HG02798 (cell line): ENCODE measurements around the gene PPP4R3A.
A peak's percentile ranks its signal among the peaks of the same experiment; 100 is the strongest.
"Not testable (repeated sequence)": the region's sequence is repeated elsewhere in the genome, so short reads cannot be mapped to it uniquely, and the experiment has no call there.

Experiments used
- ATAC-seq: cut with Tn5 transposase; IDR thresholded peaks from one replicate; pipeline ENCODE4 v1.9.1; 2021; ENCODE audit warnings: mild to moderate bottlenecking; ENCODE audit not compliant: unreplicated experiment, poor library complexity

PPP4R3A gene

GRCh38 chr14:91510171-91511042 is at the start of gene PPP4R3A:
TSS of gene PPP4R3A (minus strand) at chr14:91510310. CDS start at chr14:91509647, 663 bp downstream.
- ATAC-seq = peak; percentile 87

GRCh38 chr14:91555531-91555930 is 45.4 kb upstream of the PPP4R3A start:
- no peak for ATAC-seq

DNA sequence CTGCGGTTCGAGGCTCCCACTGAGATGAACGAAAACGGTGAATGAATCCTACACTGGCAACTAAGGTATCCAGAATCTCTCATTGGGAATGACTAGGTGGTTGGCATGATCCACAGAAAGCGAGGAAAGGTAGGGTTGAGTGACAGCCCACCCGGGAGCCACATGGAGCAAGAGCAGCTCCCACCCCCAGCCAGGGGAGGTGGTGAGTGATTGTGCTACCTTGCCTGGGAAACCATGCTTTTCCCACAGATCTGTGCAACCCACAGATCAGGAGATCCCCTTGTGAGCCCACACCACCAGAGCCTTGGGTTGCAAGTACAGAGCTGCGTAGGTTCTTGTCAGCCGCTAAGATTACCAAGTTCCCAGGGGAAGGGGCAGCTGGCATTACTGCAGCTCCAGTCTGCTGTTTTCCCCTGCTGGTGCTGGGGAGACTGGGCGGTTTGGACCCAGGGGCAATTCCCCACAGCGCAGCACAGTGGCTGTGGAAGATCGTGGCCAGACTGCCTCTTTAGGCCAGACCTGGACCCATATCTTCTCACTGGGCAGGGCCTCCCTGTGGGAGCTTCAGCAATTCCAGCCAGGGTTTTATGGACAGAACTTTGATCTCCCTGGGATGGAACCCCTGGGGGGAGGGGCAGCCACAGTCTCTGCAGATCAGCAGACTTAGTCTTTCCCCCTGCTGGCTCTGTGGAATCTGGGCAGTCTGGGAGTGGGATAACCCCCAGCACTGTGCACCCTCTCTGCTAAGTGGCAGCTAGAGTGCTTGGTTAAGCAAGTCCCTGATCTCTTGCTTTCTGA is 44.6 kb upstream of the PPP4R3A start:
- ATAC-seq = no peak

DNA sequence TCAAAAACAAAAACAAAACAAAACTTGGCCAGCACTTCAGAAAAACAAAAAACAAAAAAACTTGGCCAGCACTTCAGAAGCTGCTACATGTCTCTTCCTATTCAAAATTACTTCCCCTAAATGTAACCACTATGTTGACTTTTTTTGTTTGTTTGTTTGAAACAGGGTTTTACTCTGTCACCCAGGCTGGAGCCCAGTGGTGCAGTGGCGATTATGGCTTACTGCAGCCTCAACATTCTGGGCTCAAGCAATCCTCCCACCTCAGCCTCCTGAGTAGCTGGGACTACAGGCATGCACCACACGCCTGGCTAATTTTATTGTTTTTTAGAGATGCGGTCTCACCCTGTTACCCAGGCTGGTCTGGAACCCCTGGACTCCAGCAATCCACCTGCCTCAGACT is 38.0 kb upstream of the PPP4R3A start:
- no peak for ATAC-seq

DNA sequence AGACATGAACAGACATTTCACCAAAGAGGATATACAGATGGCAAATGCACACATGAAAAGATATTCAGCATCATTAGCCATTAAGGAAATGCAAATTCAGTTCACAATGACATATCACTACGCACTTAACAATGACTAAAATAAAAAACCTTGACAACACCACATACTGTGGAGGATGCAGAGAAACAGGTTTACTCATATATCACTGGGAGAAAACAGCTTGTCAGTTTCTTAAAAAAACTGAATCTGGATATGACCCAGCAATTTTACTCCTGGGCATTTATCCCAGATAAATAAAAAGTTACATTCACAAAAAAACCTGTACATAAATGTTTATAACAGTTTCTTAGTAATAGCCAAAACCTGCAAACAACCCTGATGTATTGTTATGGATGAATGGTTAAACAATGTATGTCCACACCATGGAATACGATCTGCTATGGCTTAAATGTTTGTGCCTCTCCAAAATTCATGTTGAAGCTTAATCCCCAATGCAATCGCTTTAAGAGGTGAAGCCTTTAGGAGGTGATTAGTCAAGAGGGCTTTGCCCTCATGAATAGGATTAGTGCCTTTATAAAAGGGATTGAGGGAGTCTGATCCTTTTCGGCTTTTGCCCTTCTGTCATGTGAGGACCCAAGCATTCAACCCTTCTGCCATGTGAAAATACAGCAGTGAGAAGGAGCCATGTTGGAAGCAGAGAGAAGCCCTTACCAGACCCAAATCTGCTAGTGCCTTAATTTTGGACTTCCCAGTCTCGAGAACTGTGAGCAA is 36.0 kb upstream of the PPP4R3A start:
- no peak for ATAC-seq

- ATAC-seq = no peak
These were observed 35.1 kb upstream of the PPP4R3A start for GRCh38 chr14:91545204-91545603.

GRCh38 chr14:91536327-91536726 is 26.2 kb upstream of the PPP4R3A start:
- ATAC-seq = no peak

DNA sequence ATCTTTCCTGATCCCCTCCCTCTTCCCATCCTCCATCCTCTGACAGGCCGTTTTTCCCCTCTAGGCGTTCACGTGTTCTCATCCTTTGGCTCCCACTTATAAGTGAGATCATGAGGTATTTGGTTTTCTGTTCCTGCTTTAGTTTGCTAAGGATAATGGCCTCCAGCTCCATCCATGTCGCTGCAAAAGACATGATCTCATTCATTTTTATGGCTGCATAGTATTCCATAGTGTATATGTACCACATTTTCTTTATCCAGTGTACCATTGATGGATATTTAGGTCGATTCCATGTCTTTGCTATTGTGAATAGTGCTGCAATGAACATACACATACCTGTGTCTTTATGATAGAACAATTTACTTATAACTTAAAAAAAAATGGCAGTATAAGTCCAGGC is 23.9 kb upstream of the PPP4R3A start:
- ATAC-seq = not testable (repeated sequence)

- no peak for ATAC-seq
These were observed 23.5 kb upstream of the PPP4R3A start for GRCh38 chr14:91533623-91534022.

DNA sequence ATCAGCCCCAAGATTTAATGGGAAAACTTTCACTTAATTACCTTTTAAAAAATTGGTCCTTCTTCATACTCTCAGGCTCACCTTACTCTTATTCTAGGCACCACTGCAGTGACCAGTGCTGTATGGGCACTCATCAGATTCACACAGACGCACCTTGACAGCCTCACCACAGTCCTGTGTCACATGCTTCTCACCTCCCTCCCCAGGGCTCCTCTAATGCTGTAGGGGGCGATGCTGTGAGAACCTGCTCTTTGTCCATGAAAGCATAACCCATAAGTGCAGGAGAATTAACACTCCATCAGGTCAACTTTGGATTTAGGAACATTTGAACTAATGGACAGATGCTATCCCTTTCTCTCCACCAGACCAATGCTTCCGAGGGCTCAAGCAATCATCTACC is 13.9 kb upstream of the PPP4R3A start:
- ATAC-seq = no peak

DNA sequence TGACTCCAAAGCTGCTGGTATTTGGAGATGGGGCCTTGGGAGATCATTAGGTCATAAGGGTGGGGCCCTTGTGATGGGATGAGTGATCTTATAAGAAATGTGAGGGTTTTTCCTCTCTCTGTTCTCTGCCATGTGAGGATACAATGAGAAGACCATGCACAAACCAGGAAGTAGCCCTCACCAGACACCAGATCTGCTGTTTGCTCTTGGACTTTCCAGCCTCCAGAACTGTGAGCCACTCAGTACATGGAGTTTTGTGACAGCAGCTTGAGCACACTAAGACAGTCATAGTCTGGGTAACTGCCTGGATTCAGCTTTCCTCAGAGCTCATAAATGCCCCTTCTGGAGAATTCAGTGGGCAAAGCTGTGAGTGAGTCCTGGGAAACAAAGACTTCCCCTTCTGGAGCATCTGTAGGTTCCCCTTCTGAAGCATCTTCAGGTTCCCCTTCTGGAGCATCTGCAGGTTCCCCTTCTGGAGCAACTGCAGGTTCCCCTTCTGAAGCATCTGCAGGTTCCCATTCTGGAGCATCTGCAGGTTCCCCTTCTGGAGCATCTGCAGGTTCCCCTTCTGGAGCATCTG is 11.0 kb upstream of the PPP4R3A start:
- no peak for ATAC-seq

GRCh38 chr14:91520138-91520537 is 10.0 kb upstream of the PPP4R3A start:
- no peak for ATAC-seq

DNA sequence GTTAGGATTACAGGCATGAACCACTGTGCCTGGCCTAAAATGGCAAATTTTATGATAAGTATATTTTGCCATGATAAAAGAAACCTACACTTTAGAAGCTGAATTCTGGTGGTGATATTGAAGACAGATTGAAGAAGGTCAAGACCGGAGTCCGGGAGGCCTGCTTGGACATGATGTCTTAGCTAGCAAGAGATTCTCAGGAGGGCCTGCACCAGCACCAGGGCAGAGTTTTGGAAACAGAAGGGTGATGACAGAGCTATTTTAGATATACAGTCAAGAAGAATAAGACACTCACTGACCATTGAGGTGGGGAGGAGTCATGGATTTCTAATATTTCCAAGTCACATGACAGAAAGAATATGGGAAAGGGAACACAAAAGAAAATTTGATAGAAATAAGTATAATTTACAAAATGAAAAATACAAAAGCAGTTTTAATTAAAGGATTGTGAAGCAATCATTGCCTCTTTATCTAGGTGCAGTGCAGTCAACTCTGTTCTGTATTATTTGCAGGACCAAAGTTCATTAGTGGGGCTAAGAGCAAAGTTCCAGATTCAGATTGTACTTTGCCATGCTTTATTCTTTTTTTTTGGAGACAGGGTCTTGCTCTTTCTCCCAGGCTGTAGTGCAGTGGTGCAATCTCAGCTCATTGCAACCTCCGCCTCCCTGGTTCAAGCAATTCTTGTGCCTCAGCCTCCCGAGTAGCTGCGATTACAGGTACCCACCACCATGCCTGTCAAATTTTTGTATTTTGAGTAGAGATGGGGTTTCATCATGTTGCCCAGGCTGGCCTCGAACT is 9.3 kb upstream of the PPP4R3A start:
- ATAC-seq = no peak

DNA sequence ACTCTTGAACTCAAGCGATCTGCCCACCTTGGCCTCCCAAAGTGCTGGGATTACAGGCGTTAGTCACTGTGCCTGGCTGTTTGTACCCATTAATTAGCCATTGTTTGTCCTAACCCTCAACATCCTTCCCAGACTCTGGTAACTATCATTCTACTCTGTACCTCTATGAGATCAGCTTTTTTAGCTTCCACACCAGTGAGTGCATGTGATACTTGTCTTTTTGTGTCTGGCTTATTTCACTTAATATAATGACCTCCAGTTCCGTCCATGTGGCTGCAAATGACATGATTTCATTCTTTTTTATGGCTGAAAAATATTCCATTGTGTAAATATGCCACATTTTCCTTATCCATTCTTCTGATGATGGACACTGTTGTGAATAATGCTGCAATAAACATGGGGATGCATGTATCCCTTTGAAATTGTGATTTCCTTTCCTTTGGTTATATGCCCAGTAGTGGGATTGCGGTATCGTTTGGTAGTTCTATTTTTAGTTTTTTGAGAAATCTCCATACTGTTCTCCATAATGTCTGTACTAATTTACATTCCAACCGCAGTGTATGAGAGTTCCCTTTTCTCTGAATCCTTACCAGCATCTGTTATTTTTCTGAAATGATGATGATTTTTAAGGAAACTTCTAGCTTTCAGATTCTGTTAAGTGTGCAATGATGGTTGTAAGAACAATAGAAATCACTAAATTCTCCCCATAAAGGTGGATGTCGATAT is 6.7 kb upstream of the PPP4R3A start:
- ATAC-seq = no peak

- ATAC-seq = no peak
These were observed 5.9 kb upstream of the PPP4R3A start for GRCh38 chr14:91515979-91516378.

DNA sequence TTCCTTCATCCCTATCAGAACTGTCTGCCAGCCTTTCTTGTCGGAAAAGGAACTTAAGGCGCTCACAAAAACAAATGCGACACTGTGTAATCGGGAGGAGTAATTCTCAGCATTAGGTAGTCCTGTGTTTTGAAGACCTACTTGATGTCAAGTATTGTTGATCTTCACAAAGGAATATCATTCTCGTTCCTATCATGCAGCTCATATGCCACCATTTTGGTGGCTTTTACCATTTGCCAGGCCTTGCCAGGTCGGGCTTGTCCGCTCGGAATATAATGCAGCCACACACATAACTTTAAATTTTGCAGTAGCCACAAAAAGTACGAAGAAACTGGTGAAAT is 903 bp upstream of the PPP4R3A start:
- no peak for ATAC-seq

- ATAC-seq = peak; percentile 26
These were observed 286 bp downstream of the PPP4R3A start for GRCh38 chr14:91509878-91510170.

- ATAC-seq = peak; percentile 16
These were observed 830 bp downstream of the PPP4R3A start for GRCh38 chr14:91509083-91509877.
